Measurements from ENCODE around the gene ROR2. TPM values are rescaled to one million over a fixed set of nuclear protein-coding genes. Genes with fewer than 3 reads are reported as not detected.
"Not testable (repeated sequence)": the region's sequence is repeated elsewhere in the genome, so short reads cannot be mapped to it uniquely, and the experiment has no call there.

Gene ROR2
- total RNA-seq = 0.87 TPM
- long read RNA-seq, full-length matches to known transcripts = 1 of 2 reads
- long read RNA-seq, partial matches to known transcripts = 0 of 2 reads
- long read RNA-seq, other reads (novel, unspliced or antisense) = 1 of 2 reads

GRCh38 chr9:91949946-91950664 is at the start of gene ROR2:
Gene ROR2, minus strand, starts transcription at chr9:91950228.
- intact Hi-C loops (cut with micrococcal nuclease) = loop anchor here (10.0 kb wide), 1 partner anchor 175 kb away; no protein-coding TSS in a partner anchor
- DNase-seq = peak; percentile 85
- peak; percentile 91 for ATAC-seq

- intact Hi-C loops (cut with micrococcal nuclease) = no loop called here
- ATAC-seq = no peak
- no peak for DNase-seq
These were observed 45.1 kb upstream of the ROR2 start for GRCh38 chr9:91995000-91995655.

GRCh38 chr9:91994422-91994821 is 44.4 kb upstream of the ROR2 start:
- no peak for ATAC-seq
- no peak for DNase-seq
- intact Hi-C loops (cut with micrococcal nuclease) = no loop called here

GRCh38 chr9:91992461-91993041 is 42.5 kb upstream of the ROR2 start:
- no peak for ATAC-seq
- DNase-seq = no peak
- intact Hi-C loops (cut with micrococcal nuclease) = no loop called here

- intact Hi-C loops (cut with micrococcal nuclease) = no loop called here
- DNase-seq (no peak), ATAC-seq (no peak)
These were observed 41.8 kb upstream of the ROR2 start for GRCh38 chr9:91991721-91992341.

GRCh38 chr9:91986248-91986647 is 36.2 kb upstream of the ROR2 start:
- ATAC-seq = no peak
- intact Hi-C loops (cut with micrococcal nuclease) = no loop called here

GRCh38 chr9:91985692-91986091 is 35.7 kb upstream of the ROR2 start:
- intact Hi-C loops (cut with micrococcal nuclease) = no loop called here
- ATAC-seq (no peak), DNase-seq (no peak)

More at GRCh38 chr9:91986248-91986647, 36.2 kb upstream of the ROR2 start:
- no peak for DNase-seq

- ATAC-seq (no peak), DNase-seq (no peak)
- intact Hi-C loops (cut with micrococcal nuclease) = no loop called here
These were observed 28.8 kb upstream of the ROR2 start for GRCh38 chr9:91978740-91979414.

GRCh38 chr9:91975254-91975653 is 25.2 kb upstream of the ROR2 start:
- ATAC-seq = not testable (repeated sequence)

GRCh38 chr9:91972711-91973110 is 22.7 kb upstream of the ROR2 start:
- ATAC-seq (no peak), DNase-seq (no peak)
- intact Hi-C loops (cut with micrococcal nuclease) = no loop called here

More at GRCh38 chr9:91975254-91975653, 25.2 kb upstream of the ROR2 start:
- DNase-seq; intact Hi-C loops (cut with micrococcal nuclease): not testable (repeated sequence)

- intact Hi-C loops (cut with micrococcal nuclease) = no loop called here
- DNase-seq = no peak
- no peak for ATAC-seq
These were observed 22.1 kb upstream of the ROR2 start for GRCh38 chr9:91972076-91972626.

- DNase-seq (no peak), ATAC-seq (no peak)
- intact Hi-C loops (cut with micrococcal nuclease) = no loop called here
These were observed 17.2 kb upstream of the ROR2 start for GRCh38 chr9:91967259-91967658.

GRCh38 chr9:91966503-91966902 is 16.5 kb upstream of the ROR2 start:
- ATAC-seq = no peak

GRCh38 chr9:91963711-91964240 is 13.7 kb upstream of the ROR2 start:
- ATAC-seq (no peak), DNase-seq (no peak)
- intact Hi-C loops (cut with micrococcal nuclease) = no loop called here

More at GRCh38 chr9:91966503-91966902, 16.5 kb upstream of the ROR2 start:
- intact Hi-C loops (cut with micrococcal nuclease) = no loop called here
- no peak for DNase-seq

GRCh38 chr9:91960367-91960766 is 10.3 kb upstream of the ROR2 start:
- ATAC-seq (no peak), DNase-seq (no peak)
- intact Hi-C loops (cut with micrococcal nuclease) = no loop called here

GRCh38 chr9:91958174-91958573 is 8.1 kb upstream of the ROR2 start:
- DNase-seq = peak; percentile 41
- intact Hi-C loops (cut with micrococcal nuclease) = no loop called here
- ATAC-seq = peak; percentile 97

- intact Hi-C loops (cut with micrococcal nuclease) = no loop called here
- no peak for DNase-seq
- no peak for ATAC-seq
These were observed 4.9 kb upstream of the ROR2 start for GRCh38 chr9:91954841-91955471.

GRCh38 chr9:91953718-91954117 is 3.7 kb upstream of the ROR2 start:
- intact Hi-C loops (cut with micrococcal nuclease) = no loop called here
- DNase-seq (no peak), ATAC-seq (no peak)
